ENCODE data around the gene AP3S2.

The AP3S2 gene

DNA sequence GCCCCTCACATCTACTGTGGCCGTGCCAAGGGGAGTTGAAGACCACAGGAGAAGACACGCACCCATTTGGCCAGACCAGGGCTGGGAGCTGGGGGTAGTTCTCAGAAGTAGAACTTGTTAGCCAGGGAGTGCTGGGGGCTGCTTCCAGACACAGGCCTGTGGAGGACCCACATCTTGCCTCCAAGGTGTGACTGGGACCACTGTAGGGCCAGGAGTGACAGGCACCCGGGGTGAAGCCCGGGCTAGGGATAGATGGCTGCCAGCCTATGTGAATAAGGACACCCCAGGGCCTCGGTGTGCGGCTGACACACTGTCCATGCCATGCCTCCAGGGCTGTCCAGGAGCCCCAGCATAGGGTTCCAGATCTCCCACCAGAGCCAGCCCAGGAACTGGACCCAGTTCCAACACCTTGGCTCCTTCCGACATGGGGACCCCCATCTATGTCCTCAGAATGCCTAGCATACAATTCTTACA is 80.9 kb downstream of the AP3S2 start:
- DNase-seq, result no peak

DNA sequence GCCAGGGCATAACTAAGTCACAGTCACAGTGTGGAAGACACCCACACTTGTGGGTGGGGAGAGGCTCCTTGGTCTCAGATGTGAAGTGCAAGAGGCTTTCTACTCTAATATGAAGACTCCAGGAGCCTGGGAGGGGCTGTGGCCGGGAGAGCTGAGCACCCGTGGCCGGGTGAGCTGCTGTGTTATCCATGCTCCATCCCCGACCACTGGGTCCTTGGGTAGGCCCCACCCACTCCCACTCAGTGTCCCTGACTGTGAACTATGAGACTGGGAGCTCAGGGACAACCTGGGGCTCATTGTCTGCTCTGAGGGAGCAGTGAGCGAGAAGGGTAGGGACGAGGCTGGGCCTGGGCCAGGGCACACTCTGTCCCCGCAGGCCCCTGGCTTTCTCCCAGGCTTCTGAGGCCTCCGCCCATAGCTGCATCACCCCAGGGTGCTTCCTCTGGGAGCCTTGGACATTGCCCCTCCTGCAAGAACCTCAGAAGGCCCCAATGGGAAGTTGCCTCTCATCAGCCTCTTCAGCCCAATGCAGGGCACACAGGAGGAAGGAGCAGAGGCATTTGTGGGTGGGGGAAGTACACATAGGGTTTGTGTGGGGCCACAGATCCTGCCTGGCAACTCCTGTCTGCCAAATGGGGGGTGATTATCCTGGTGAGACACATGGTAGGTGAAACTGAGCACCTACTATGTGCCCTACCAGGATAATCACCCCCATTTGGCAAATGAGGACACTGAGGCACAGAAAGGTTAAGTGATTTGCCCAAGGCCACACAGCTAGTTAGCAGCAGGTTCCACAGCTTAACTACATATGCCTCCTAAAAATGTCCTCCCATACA is 81.6 kb downstream of the AP3S2 start:
- DNase-seq, result peak; percentile 17

DNA sequence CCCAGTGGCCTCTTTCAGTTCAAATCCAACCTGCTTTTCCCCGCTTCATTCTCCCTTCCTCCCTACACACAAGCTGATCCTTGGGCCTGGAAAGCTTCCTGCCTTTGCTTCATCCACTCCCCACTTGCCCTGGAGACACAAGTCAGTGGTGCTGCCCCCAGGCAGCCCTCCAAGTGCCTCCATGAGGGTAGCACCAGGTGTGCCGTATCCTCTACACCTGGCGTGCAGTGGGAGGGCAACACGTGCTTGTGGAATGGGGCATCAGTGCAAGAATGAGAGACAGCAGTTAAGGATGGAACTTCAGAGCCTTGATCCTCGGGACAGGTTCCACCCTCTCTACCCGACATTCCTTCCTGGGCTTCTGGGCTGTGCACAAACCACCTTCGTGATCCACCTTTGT is 83.0 kb downstream of the AP3S2 start:
- DNase-seq, result no peak

DNA sequence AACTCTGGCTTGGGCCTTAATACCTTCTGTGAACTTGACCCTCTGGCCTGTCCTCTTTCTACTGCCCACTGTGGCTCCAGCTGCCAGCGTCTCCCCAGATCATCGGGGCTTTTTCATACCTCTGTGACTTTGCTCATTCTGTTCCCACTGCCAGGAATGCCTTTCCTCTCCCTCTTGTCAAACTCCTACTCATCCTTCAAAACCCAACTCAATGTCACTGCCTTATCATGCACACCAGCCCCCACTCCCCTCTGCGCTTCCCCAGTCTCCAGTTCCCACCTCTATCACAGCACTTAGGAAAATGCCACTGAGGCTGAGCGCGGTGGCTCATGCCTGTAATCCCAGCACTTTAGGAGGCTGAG is 84.0 kb downstream of the AP3S2 start:
- no peak for DNase-seq

DNA sequence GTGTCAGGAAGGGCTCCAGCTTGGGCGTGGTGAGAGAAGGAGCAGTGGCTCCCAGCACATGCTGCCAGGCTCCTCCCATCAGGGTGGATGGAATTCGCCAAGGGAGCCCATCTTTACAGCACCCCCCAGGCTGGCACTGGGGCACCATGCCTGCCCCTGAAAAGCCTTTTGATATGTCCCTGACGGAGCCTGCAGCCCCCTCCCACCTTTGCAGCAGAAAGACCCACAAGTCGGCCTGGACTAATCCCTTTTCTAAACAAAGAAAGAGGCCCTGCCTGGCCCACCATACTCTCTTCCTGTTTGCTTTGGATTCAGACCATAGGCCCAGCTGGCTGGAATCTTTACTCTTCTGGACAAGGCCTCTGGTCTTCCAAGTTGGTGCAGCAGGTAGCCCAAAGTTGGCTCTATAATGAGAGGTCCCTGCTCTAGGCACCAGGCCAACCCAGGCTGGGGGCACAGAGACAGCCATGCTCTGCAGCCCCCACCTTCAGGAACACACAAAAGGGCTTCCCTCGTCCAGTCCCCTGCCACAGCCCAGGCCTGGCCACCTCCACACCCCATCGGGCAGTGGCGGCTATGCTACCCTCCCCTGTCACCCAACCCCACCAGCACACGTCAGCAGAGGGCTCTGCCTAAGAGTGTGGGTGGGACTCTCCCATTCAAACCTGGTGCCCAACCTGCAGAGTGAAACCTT is 84.6 kb downstream of the AP3S2 start:
- peak; percentile 26 for DNase-seq

DNA sequence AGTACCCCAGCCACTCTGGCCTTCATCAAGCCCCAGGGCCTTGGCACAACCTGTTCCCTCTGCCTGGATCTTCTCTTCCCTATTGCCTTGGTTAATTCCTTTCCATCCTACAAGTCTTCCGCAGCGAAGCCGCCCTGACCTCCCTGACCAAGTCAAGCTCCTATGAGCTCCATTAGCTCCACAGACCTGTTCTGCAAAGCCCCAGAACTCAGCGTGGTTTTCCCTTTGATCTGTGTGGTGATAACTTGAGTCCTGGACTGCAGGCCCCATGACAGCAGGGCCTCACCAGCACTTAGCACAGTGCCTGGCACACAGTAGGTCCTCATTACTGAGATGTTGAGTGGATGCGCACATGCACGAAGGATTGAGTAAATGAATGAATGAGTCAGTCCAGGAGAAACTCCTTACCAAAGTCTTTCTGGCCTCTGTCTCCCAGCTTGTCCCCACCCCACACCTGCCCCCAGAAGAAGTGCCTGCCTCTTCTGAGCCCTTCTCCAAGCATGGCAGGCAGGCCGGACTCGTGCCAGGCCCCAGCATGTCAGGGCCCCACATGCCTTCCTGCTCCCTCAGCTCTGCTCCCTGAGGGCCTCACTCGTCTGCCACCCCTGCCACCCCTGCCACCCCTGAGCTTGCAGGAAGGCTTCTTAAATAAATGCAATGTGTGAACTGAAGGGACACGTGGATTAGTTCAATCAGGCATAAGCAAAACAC is 85.5 kb downstream of the AP3S2 start:
- no peak for DNase-seq

DNA sequence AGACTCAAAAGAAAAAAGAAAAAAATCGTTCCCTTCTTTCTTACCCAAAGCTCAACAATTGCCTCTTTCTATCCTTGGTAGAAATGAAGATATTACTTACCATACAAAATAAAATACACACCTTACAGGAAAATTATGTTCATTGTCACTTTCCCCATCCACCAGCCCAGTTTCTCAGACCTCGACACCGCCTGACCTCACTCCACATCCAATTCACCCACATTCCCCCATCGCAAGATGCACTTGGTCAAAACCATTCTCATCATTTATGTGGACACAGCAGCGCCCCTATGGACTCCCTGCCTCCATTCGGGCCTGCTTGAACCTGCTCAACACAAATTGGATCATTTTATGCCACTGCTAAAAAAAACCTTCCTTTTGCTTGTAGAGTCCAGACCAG is 86.1 kb downstream of the AP3S2 start:
- DNase-seq, result no peak

DNA sequence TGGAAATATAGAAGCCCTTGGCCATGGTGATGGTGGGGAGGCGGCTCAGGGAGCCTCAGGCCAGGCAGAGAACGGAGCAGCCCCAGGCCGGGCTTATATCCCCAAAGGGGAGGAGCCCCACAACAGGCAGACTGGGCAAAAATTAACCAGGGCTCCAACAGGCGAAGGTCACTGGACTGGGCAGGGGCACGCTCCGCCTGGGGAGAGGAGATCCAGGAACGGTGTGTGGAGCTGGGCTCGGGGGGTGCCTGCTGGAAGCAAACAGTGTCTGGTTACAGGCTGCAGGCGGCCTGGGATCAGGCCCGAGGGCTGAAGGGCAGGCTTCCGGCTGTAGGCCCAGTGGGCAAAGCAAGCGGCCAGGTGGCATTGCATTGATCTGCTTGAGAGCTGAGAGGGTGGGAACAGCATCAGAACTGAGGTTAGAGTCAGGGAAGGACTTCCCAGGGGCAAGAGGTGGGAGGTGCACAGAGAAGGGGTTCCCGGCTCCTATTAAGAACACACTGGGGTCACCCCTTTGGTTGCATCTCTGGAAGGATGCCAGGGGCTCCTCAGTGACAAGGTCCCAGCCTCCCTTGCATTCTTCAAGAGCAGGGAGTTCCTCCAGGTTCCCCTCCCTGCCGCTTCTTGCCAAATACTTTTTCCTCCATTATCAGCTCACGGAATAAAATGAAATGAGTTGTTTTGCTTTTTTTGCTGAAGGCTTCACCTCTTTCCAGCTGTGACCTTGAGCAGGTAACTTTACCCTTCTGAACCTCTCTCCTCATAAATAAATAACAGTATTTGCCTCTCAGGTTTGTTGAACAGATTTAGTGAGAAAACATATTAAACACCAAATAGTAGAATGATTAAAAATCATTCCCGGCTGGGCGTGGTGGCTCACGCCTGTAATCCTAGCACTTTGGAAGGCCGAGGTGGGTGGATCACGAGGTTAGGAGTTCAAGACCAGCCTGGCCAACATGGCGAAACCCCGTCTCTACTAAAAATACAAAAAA is 86.9 kb downstream of the AP3S2 start:
- DNase-seq, result peak; percentile 12

DNA sequence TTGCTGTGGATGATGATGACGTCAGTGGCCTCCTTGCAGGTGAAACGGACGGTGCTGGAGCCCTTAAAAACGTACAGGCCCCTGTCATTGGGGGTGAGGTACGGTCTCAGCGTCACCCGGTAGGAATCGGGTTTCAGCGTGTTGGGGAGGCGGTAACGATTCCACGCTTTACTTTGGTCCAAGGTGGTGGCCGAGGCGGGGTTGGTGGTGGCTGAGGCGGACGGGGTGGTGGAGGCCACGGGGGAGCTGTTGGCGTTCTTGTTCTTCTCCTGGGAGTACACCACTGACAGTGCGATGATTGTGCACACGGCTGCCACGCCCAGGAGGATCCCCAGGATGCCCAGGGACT is 87.6 kb downstream of the AP3S2 start:
- DNase-seq, result no peak

DNA sequence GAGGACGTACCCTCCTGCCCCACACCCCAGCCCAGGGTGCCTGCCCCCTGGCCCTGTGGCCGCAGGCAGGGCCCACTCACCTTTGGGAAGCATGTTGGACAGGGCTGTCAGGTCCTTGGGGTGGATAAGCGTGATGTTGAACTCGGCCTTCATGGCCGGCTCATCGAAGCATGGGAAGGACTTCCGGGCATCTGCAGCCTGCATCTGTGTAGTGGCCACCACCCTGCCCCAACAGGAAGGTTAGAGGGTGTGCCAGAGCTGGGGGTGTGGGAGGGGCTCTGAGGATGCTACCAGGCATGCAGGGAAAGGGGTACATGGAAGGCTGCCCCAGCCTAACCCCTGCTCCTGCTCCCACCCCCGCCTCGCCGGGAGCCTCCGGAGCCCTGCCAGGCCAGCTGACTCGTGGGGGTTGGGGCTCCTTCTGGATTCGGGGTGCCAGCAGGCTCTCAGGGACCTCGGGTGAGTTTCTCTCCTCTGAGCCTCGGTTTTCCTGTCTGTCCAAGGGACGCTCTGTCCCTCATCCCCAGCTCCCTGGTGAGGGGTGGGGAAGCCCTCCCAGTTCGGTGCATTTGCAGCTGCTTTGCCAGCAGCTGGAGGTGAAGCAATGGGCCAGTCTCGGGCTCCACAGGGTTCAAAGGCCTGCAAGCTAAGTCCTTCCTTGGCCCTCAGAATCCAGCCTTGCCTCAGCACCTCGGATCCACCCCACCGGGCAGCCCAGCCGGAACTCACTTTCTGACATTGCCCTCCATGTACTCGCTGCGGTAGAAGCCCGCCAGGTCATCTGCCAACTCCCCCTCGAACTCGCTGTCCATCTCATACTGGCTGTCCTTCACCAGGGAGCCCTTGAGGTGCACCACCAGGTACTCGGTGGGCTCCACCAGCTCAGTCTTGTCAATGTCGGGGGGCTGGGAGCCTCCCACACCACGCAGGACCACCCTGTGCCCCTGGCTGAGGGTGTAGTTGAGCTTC is 88.3 kb downstream of the AP3S2 start:
- DNase-seq, result peak; percentile 15

DNA sequence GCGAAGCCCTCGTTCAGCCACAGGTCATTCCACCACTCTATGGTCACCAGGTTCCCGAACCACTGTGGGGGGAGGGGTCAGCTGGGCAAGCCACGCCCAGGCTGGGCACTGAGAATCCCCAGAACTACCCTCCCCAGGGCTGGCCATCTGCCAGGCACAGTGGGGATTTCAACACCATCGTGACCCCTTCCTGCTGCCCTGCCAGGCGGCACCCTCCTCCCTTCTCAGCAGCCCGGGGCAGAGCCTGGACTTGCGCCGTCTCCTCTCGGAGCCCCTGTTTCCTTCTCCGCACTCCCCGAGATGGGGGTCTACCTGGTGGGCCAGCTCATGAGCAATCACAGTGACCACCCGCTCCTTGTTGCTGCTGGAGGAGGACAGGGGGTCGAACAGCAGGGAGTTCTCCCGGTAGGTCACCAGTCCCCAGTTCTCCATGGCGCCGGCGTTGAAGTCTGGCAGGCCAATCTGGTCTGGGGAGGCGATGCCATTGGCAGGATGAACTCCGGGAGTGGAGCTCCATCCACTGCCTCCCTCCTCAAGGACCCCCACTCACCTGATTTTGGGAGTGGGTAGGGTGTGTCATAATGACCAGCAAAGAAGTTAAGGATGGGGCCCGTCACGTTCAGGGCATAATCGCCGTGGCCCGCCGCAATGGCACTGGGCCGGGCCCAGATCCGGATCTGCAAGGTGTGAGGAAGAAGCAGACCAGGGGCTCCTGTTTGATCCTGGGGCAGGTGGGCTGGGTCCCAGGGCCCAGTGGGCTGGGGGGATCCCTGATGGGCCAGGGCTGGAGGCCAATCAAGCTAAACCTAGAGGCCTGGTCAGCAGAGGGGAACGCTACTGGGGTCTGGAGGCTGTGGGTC is 89.6 kb downstream of the AP3S2 start:
- DNase-seq, result no peak

DNA sequence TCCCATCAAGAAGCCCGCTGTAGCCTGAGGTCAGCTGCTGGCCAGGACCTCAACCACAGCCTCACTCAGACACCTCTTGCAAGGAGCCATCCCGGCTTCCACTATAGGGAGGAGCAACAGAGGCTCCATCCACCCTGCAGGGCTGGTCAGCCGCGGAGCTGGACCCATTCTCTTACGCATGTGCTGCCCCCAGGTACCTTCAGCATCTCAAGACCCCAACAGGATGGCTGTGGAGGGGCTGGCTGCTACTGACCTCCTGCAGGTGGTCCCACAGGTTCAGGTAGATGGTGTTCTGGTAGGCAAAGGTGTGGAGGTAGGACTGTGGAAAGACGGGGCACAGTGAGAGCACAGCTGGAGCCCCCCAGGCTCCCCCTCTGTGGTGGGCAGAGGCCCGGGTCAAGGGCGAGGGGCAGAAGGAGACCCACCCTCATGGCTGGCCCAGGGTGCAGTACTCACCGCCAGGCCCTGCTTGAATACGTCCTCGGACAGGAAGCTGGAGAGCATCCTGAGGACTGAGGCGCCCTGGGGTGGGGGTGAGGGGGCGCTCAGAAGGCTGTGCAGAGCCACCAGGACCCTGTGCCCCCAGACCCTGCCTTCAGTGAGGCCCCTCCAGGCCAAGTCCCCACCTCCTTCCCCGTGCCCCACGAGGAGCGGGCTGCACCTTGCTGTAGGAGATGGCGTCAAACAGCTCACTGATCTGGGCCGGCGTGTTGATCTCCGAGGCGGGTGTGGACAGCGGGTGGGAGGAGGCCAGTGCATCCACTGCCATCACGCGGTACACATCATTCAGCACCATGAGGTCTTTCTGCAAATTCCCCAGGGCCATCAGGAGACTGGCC is 90.6 kb downstream of the AP3S2 start:
- DNase-seq, result no peak

DNA sequence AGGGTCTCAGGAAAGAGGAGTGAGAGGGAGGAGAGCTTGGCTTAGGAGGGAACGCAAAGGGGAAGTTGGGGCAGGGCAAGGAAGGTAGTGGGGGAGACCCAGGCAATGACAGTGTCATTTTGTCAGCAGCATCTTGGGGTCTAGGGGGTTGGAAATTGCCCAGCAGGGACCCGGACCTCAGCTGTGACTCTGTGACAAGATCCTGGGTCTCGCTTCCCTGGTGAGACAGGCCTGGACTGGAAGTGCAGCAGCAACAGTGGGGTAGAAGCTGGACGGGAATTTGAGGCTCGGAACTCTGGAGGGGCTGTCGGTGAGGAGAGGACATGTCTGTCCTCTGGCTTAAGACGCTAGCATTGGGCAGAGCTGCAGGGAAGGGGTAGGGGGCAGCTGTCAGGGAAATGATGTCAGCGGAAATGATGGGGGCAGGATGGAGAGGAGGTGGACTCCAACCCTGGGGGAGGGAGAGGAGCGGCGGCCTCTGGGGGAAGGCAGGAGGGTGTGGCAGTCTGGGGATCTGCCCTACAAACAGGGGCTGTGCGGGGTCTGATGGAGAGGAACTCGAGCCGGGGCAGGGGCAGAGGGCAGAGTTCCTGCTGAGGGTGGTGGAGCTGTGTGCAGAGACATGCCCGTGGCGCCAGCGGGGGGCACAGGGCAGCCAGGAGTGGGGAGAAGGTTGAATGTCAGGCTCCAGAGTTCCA is 91.4 kb downstream of the AP3S2 start:
- no peak for DNase-seq

DNA sequence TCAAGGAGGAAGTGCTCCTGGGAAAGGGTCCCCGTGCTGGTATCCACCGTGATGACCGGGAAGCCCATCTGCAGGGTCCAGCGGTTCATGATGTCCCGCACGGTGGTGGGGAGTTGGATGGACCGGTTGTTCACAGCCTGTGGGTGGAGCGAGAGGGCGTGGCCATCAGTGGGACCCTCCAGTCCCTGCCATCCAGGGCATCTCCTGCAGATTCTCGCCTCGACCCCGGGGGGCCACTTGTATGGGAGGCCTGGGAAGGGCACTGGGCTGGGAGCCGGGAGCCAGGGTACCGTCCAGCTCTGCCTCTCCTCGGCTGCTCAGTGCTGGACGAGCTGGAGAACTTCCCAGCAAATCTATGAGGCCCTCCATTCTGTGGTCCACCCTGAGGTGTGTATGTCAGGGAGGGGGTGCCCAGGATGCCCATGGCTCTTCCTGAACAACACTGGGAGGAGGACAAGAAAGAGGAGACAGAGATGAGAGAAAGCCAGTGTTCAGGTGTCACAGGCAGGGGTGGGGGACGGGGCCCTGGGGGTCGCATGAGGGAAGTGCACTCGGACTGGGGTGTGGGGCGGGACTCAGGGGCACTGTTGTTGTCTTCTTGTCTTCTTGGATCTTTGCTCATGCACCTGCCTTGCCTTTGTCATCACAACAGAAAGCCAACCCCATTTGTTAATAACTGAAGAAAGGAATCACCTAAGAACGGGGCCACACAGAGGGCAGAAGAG is 92.2 kb downstream of the AP3S2 start:
- no peak for DNase-seq

DNA sequence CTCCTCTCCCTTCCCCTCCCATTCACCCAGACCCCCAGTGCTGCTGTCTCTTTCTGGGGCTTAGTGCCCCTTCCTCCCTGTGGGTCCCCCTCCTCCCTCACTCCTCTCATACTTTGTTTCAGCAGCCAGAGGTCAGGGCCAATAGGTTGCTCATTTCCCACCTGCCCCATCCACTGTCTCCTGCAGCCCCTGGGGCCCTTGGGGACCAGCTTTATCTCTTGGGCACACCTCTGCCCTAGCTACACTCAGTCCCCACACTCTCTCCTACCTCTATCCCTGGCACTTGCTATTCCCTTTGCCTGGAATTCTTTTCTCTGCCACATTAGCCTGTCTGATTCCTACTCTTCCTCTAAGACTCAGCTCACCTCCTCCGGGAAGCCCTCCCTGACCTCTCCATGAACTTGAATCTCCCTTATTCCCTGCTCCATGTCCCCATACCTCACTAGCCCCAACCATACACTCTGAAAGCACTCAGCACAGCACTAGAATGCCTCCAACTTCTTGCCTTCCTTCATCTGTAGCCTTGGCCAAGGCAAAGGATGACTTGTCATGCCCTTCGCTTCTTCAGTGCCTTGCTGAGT is 93.8 kb downstream of the AP3S2 start:
- no peak for DNase-seq

DNA sequence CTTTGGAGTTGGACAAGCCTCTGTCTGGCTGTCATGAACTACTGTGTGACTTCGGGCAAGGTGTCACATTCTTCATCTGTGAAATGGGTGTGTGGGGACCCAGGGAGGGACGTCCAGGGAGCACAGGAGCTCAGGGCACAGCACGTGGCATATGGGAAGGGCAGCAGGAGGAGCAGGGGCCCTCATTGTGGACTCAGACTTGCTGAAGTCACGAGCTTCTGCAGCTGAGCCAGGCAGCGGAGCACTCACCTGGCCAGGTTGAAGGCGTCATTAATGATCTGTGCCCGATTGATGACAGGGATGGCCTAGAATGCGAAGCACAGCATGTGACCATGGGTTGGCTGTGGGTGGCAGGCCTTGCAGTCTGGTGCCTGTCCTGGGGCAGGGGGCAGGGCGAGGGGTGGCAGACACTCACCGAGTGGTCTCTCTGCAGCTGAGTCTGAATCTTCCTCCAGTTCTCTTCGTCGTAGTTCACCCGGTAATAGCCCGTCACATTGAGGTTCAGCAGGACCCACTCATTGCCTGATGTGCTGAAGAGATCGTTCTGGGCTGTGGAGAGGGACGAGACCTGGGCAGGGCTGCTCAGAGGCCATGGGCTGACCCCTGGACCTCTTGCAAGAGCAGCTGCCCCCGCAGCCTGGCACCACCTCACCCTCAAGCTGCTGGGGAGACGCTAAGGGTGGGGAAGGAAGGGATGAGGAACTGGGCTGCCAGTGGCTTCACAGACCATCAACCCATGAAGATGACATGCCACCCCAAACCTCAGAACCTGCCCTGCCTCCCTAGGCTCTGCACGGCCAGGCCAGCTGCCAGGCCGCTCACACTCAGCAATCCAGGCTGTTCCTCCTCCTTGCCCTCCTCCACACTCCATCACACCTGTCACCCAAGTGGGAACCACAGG is 94.5 kb downstream of the AP3S2 start:
- DNase-seq, result no peak

All from right hindlimb (tissue), 1 donor.